HG03460 (cell line): ENCODE measurements around the gene MYRIP.
A peak's percentile ranks its signal among the peaks of the same experiment; 100 is the strongest.

ENCODE experiments used
- ATAC-seq: cut with Tn5 transposase; IDR thresholded peaks from one replicate; pipeline ENCODE4 v1.9.1; 2021; ENCODE audit not compliant: unreplicated experiment

MYRIP gene

DNA sequence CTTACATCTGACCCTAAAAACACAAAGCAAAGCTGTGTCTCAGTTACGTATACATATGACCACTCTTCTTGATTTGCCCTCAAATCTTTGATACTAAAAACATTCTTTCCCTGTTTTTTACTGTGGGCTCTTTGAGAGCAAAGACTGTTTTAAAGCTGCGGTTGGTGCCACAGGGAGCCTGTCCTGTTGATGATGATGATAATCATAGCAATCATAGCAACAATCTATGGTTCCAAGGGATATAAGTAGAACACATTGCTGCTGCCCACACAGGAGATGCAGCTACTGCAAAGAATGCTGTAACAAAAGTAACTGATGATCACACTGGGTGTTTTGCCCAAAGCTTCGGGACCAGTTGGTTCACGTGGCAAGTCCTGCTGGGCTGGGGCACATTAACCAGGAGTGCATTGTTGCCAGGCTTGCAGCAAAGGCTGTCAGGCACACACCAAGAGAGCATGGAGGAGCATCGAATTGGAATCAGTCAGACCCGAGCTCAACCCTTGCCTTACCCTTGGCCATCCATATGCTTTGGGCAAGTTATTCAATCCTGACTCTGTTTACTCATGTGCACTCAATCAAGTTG lies 368.7 kb downstream of the MYRIP start:
- ATAC-seq, result no peak

DNA sequence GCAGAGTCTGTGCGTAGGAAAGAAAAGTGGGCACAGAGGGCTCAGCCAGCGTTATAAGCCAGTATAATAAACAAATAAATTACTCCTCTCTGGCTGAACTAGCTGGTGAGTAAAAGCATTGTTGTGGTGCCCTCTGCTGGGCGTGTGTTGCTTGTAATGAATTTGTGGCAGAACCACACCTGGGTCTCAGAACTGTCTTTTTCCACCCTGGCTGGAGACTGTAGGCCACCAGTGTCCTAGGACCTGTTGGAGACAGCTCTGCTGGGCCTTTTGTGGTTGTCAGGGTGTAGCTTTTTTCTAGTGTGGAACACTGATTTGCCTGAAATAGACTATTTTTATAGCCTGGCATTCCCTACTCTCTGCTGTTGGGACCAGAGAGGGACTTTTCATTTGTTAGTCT lies 369.6 kb downstream of the MYRIP start:
- ATAC-seq, result no peak

- ATAC-seq, result no peak
Observed at GRCh38 chr3:40181182-40181581, 371.8 kb downstream of the MYRIP start.

GRCh38 chr3:40185029-40185695 lies 375.8 kb downstream of the MYRIP start:
- ATAC-seq, result no peak

- ATAC-seq, result no peak
Observed at GRCh38 chr3:40186508-40186907, 377.1 kb downstream of the MYRIP start.

DNA sequence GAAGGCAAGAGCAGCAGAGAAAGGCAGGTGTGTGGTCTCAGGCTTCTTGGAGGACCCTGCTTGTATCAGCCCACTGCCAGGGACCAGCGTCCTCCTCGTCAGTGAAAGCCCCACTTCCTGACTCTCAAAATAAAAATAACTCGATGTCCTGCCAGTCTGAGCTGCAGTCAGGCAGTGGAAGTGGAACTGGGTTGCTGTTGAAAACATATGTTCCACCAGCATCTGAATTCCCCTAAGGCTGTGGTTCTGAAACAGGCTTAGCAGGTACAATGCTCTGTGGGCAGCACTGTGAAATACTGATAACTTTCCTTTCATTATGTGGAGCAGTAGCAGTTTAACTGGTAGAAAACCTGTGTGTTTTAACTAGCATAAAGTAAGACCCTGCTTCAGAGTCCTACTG lies 378.5 kb downstream of the MYRIP start:
- ATAC-seq, result peak; percentile 71

- ATAC-seq, result no peak
Observed at GRCh38 chr3:40189118-40189517, 379.7 kb downstream of the MYRIP start.

- ATAC-seq, result no peak
Observed at GRCh38 chr3:40190056-40190455, 380.6 kb downstream of the MYRIP start.

DNA sequence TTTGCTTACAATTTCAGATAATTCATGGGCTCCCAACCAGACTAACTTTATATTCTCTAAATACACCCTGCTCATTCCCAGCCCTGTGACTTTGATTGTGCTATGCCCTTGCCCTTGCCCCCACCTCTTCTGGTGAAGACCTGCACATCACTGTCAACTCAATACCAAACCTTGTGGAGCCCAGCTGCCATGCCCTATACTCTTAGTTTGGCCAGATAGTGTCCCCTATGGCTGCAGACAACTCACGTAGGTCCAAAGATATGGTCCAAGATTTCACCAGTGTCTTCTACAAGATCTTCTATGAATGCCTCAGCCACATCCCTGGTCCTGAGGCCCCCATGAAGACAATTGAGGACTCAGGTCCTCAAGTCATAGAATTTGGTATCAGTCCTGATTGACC lies 381.8 kb downstream of the MYRIP start:
- no peak for ATAC-seq

DNA sequence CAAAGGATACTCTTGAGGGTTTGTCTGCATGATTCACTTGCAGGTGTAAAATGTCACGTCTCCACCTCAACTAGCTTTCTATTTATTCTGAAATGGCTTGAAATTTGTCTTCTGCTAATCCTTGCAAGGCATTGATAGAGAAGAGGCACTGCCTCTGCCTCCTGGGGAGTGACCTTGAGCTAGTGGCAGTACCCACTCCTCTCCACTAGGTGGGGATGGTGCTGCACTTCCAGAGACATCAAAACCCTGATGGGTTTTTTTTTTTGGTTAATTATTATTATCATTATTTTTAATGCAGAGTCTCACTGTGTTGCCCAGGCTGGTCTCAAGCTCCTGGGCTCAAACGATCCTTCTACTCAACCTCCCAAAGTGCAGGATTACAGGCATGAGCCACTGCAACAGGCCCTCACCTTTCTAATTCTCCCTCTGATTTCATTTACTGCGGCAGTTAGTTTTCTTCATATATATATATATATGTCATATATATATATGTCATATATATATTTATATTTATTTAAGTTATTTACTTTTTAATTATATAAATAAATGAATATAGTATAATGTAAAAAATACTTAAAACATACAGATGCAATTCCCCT lies 382.5 kb downstream of the MYRIP start:
- peak; percentile 39 for ATAC-seq

DNA sequence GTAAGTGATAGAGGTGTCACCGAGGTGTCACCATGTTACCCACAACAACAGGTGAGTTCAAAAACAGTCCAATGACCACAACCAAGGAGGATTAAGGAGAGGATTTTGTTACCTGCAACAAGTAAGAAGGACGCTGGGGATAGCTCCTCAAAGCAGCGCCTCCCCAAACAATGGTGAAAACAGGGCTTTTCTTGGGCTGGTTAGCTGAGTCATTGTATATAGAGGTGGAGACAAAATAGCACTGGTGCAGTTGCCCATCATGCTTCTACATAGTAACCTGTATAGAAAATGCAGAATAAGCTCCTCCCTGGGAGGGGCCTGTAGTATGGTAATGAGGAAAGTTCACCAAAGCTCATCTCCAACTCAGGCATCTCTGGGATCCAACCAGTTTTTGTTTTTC lies 383.2 kb downstream of the MYRIP start:
- ATAC-seq, result no peak

DNA sequence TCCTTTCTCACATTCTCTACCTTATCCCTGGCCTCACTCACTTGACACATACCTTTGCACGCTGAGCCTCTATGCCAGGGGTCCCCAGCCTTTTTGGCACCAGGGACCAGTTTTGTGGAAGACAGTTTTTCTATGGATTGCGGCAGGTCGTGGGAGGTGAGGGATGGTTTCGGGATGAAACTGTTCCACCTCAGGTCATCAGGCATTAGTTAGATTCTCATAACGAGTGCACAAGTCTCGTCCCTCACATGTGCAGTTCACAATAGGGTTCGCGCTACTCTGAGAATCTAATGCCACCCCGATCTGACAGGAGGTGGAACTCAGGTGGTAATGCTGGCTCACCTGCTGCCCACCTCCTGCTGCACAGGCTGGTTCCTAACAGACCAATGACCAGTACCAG lies 387.6 kb downstream of the MYRIP start:
- ATAC-seq, result no peak

- no peak for ATAC-seq
Observed at GRCh38 chr3:40200692-40201316, 391.4 kb downstream of the MYRIP start.

- no peak for ATAC-seq
Observed at GRCh38 chr3:40201770-40202169, 392.4 kb downstream of the MYRIP start.

DNA sequence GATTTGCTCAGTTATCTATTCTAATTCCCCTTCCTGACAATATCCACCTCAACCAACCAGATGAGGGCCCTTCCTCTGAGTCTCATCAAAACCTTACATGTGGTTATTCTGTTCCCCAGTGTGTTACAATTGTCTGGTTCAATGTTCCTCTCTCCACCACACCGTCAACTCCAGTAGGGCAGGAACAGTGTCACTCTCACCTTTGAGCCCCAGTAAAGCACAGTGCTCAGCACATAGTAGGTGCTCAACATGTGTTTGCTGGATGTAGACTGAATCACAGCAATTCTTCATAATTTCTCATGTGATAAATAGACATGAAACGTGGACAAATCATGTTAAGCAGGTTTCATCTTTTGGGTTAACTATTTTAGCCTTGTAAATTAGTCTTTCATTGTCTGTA lies 397.1 kb downstream of the MYRIP start:
- no peak for ATAC-seq

- ATAC-seq, result no peak
Observed at GRCh38 chr3:40207796-40208195, 398.4 kb downstream of the MYRIP start.

DNA sequence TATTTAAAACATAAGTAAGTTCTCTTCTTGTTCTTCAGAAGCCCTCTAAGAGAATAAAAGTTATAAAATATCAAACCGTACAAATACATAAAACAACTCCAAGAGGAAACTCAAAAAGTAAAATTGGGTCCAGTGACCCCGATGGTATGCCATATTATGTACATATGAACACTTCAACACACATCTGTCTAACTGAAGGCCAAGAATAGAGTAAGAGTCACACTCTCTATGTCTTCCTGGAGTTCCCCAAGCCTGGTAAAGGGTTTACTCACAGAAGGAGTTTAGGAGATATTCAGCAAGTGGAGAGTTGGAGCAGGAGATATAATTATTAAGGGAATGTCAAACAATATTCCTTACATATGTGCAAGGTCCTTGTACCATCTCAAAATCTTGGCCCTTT lies 398.8 kb downstream of the MYRIP start:
- ATAC-seq, result no peak

GRCh38 chr3:40211579-40211978 lies 402.2 kb downstream of the MYRIP start:
- ATAC-seq, result no peak

GRCh38 chr3:40213556-40213955 lies 404.1 kb downstream of the MYRIP start:
- no peak for ATAC-seq

DNA sequence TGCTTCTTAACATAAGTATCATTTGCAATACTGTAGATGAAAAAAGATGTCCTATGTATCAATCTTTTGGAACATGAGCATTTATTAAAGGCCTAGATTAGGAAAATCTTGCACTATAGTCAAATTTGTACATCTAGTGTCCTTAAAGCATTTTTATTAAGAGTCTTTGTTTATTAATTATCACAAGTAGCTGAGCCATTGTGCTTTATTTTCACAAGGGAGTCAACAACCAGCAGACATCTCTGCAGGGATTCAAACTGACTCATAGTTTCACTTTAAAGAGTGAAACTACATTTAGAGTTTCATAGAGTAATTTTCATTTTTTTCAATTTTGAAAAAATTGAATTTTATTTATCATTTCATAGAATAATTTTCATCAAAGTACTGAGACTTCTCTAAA lies 405.6 kb downstream of the MYRIP start:
- ATAC-seq, result no peak

DNA sequence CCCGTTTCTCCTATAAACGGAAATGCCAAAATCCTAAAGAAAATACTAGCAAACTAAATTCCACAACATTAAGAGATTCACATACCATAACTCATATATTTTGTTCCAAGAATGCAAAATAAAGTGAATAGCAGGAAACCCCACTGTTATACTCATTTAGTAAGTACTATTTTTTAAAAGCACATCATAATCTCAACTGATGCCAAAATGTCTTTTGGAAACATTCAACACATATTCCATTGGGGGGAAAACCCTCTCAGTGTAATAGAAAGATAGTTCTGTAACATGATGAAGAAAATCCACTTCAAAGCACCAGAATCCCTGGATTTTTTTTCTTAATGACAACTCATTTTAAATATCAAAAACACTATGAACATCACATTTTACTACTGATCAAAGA lies 407.1 kb downstream of the MYRIP start:
- ATAC-seq, result no peak

DNA sequence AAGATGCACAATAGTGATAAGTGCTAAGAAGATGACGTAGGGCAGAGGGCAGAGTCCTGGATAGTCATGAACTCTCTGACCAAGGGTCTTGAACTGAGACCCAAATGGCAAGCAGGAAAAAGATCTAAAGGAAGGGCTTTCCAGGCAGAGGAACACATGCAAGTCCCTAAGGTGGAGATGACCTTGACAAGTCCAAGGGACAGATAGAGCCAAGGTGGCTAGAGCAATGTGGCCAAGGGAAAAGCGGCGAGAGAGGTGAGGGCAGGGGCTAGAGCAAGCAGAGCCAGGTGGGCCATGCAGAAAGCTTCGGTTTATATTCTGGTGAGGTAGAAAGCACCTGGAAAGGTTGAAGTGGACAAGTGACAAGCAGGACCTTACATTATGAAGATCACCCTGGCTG lies 414.4 kb downstream of the MYRIP start:
- no peak for ATAC-seq
